Globus pallidus (tissue), 1 donor: Measurements from ENCODE around the gene CYSTM1.

Source experiments
- DNase-seq: peaks from one replicate; pipeline ENCODE4 v3.0.0-alpha.2; 2015; ENCODE audit warnings: low spot score

The CYSTM1 gene

DNA sequence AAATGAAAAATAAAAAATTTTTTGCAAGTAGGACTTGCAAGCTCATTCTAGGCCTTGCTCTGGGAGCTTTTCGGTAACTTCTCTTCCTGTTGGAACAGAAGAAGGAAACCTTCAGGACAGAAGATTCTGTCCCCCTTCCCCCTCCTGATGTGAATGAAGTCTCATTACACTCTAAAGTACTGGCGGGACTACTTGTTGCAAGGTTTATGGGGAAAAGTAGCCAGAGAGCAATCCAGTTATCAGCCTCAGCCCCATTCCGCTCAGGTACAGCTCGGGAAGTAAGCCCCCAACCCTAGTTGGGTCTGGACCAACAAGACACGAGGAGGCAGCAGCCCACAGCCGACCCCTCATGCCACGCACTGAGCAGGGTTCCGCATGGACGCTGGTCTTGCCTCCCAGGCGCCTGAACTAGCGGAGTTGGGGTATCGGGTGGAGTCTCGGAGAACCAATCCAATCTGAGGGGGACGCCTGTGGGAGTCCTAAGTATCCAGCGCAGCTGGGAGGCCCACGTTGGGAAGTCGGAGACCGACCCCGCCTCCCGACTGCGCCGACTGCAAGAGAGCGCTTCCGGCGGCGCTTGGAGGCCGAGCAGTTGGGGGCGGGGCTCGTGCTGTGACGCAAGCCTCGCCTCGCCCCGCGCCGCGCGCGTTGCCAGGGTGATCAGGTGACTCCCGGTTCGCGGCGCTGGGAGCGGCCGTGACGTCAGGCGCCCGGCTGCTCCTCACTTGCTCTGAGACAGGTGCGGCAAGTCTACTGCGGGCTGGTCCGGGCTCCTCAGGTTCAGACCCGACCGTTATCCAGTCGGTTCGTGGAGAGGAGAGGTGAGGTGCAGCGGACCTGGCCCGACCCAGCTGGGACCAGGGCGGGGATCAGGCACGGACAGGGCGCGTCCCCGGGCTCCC is at the start of gene CYSTM1:
TSS of gene CYSTM1 (plus strand) at position 724 of the 902 bp plus-strand sequence. CDS start 19,278 bp downstream, outside the sequence.
- peak; percentile 93 for DNase-seq

DNA sequence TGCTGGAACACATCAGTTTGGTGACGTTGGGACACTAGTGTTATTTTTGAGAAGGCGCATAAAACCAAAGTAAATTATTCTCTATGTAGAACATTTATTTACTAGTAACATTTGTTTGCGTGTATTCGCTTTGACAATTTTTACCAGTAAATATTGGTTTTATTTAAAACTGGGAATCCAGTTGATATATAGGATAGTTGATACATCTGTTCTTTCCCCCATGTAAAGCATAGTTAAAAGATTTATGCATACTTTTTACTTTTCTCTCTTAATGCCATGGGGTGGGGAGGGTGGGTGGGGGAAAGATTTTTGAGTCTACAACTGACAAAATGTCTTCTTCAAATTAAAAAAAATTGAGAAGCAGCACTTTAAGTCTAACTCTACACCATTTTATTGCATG is 49.4 kb upstream of the CYSTM1 start, which contains the start of gene IGIP:
TSS of gene IGIP (plus strand) at position 301 of the 400 bp plus-strand sequence. CDS start 2,540 bp downstream, outside the sequence.
- DNase-seq, result no peak

GRCh38 chr5:140126315-140127012 is 48.5 kb upstream of the CYSTM1 start:
- no peak for DNase-seq

- no peak for DNase-seq
These were observed 46.6 kb upstream of the CYSTM1 start for GRCh38 chr5:140128376-140128775.

- DNase-seq, result no peak
These were observed 43.8 kb upstream of the CYSTM1 start for GRCh38 chr5:140130949-140131733.

GRCh38 chr5:140131967-140132409 is 43.0 kb upstream of the CYSTM1 start:
- no peak for DNase-seq

GRCh38 chr5:140133514-140134167 is 41.3 kb upstream of the CYSTM1 start:
- no peak for DNase-seq

DNA sequence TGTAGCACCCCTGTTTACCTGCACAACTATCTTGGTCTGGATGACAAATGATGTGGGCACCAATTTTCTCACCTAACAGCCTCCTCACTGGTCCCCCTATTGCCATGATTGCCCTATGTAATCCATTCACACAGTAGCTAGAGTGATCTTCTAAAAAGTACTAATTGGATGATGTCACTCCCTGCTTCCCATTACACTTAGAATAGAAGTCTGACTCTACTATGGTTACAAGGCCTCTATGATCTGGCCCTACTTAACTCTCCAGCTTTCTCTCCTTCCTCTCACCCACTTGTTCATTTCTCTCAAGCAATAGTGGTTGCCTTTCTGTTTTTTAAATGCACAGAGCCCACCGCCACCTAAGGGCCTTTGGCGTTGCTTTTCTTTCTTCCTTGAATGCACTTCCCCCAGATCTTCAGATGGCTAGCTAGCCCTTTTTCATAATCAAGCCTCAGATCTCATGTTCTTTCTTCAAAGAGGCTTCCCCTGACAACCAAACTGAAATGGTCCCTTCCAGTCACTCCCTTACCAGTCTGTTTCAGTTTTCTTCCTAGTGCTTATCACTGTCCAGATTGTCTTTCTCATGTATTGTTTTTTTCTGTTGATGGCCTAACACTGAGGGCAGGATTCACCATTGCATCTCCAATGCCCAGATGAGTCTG is 40.6 kb upstream of the CYSTM1 start:
- no peak for DNase-seq

GRCh38 chr5:140135127-140135526 is 39.9 kb upstream of the CYSTM1 start:
- DNase-seq, result no peak

DNA sequence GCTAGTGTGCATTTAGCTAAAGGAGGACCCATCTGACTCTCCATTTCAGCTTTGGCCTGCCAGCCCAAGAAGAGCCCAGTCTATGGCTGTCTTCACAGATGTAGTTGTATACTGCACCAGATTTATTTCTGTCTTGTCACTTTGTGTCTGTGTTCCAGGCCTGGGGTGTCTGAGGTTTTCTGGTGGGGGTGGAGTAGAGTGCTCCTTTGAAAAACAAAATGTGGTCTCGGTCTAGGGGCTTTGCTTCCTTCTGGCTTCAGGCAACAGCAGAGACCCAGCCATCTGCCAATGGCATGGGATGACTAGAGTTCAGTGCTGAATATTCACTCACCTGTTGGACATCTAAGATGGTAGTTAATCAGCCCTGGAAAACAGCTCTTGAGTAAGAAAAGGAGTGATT is 38.4 kb upstream of the CYSTM1 start:
- DNase-seq, result no peak

DNA sequence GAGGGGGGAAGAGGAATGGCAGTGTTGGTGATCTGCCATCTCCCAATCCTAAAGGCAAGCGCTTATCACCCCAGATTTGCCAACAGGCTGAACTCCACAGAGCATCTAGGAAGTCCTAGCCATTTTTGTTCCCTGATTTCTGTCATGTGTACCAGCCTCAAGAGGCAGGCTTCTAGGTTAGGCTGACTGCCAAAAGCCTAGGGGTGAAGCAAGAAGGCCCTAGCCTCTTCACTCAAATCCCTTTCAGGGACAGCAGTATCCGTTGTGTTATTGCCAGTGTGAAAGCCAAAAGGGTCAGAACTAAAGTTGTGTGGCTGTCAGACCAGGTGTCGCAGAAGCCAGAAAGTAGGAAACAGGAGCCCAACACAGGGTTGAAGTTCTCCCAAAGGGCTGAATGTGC is 34.6 kb upstream of the CYSTM1 start:
- DNase-seq, result no peak

DNA sequence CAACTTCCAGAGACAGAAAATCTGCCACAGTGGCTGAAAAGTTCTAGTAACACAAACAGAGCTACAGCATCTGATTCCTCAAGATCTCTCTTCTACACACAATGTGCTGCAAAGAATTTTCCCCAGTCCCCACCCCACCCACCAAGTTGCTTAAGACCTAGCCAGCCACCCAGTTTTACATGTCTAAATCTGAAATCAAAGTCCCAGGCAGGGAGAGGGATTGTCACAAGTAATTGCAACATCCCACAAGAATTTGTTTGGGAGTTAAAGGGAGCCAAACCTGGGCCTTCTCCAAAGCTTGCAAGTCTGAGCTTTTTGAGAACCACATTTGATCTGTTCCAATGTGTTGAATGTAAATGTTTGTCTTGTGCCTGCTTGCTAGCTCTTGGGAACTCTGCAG is 33.7 kb upstream of the CYSTM1 start:
- DNase-seq, result no peak

- DNase-seq, result no peak
These were observed 32.7 kb upstream of the CYSTM1 start for GRCh38 chr5:140142246-140142645.

- DNase-seq, result no peak
These were observed 32.1 kb upstream of the CYSTM1 start for GRCh38 chr5:140142856-140143255.

DNA sequence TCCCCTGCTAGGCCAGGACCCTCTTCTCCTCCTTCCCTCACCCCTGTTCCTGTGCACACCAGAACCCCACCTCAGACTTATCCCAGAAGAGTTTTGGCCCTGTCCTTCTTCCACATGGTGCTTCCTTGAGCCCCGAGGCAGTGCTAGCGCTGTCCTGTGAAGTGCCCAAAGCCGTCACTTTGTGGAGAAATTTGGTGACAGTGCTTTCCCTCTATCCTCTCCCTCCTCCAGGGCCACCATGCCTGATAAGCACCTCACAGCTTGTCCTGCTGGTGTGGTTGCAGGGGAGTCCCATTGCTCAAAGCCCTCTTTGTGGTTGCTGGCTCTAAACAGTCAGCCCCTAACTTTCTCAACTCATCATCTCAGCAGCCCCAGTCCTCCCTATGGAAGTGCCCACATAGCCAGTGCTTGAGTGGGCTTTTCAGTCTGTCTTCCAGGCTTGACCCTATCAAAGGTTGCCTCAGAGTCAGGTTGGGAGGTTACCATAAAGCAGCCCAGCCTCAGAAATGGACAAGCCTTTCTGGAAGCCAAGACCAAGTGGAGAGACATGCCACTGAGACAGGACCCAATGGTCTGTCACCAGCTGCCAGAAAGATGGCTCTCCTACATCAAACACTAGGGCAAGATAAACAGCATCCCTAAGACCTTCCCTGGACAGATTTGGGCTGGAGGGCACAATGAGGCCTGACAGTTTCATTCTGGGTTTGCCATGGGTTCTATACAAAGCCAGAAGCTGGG is 31.3 kb upstream of the CYSTM1 start:
- DNase-seq, result no peak

DNA sequence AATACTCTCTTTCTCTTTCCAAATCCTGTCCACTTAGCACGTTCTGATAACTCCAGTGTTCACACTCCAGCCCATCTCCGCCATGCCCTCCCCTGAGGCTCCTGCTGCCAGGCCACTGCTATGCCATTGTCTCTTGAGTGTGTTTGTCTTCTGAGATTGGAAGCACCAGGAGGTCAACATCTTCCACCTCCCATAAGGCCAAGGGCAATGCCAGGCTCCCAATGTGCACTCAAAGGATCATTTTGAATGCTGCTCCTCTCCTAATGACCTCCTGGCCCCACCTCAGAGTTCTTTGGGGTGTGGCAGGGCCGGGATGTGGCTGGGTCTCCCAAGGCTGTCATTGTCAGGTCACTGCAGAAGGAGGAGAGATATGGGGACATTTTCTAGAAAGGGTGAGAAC is 29.7 kb upstream of the CYSTM1 start:
- no peak for DNase-seq

DNA sequence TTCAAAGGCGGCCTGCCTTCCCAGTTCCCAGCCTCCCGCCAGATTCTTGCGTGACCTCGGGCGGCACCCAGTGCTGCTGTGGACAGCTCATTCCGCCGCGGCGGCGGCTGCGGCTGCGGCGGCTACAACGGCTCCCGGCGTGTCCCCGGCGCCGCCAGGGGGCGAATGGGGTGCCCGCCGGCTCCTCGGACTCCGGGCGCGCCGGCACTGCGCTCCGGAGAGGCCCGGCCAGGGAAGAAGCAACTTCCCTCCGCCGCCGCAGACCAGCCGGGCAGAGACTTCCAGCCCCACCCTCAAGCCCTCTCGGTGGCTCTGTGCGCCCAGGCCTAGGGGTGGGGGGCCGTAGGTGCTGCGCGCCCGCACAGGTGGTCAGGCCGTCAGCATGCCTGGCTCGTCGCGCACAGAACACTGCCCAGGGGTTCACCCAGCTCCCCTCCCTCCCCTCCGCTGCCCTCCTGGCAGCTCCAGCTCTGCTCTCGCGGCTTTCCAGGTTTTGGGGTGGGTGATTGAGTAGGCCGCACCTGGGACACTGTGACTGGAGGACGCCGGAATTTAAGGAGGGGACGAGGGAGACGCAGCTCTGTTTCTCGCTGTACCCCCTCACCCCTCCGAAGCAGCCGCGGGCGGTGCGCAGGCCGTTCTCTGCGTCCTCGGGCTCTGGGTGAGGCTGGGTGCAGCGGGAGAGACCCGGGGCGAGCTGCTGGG is 29.0 kb upstream of the CYSTM1 start:
- DNase-seq, result peak; percentile 54

- no peak for DNase-seq
These were observed 28.5 kb upstream of the CYSTM1 start for GRCh38 chr5:140146523-140146842.

- DNase-seq, result no peak
These were observed 27.5 kb upstream of the CYSTM1 start for GRCh38 chr5:140147460-140147859.

- DNase-seq, result no peak
These were observed 26.5 kb upstream of the CYSTM1 start for GRCh38 chr5:140148508-140148907.
